H1 (cell line): ENCODE data around the gene IL26. TPM values are rescaled to one million over a fixed set of nuclear protein-coding genes. Genes with fewer than 3 reads are reported as not detected.

Source experiments
- JUN ChIP-seq: IDR thresholded peaks from 2 replicates; pipeline ENCODE4 v1.6.1; 2011; ENCODE audit warnings: low read depth, mild to moderate bottlenecking, improper control_type of control experiment, low read length
- polyA plus RNA-seq, 7 experiments: library from polyadenylated mRNA; depleted of rRNA in 3 of 7; stranded (reverse) in 5 of 7; unstranded in 2 of 7; fragments of >200 nt in 5 of 7; fragments of 200-250 nt in 2 of 7; gene quantifications; 1 replicate in 5 of 7; 2 replicates in 1 of 7; 4 replicates in 1 of 7; pipeline versions ENCODE4 v1.2.1 to v1.2.3, GENCODE V29; 2011 to 2013; ENCODE audit warnings: missing spikeins in 2 of 7, mixed read lengths in 2 of 7
- total RNA-seq: library from RNA; stranded (reverse); fragmentation: NEBNext Ultra II Directional; extraction: Animal tissue kit (Norgen Biotek cat#: 25700); gene quantifications from 2 replicates; pipeline ENCODE4 v1.2.1, GENCODE V29; 2021

The IL26 gene
- total and polyA plus RNA-seq, 2 of the 8 experiments (the other 6 are each of a cell fraction or from before 2014, with no cell fraction given) = not detected

GRCh38 chr12:68166317-68166831 lies 59.2 kb downstream of the IL26 start (continued):
- no peak for TF ChIP-seq JUN
